ENCODE measurements around the gene UFSP1.
"Not testable (repeated sequence)": the region's sequence is repeated elsewhere in the genome, so short reads cannot be mapped to it uniquely, and the experiment has no call there.

The UFSP1 gene

GRCh38 chr7:100879685-100880261 lies 9.7 kb downstream of the UFSP1 start:
- no peak for DNase-seq

DNA sequence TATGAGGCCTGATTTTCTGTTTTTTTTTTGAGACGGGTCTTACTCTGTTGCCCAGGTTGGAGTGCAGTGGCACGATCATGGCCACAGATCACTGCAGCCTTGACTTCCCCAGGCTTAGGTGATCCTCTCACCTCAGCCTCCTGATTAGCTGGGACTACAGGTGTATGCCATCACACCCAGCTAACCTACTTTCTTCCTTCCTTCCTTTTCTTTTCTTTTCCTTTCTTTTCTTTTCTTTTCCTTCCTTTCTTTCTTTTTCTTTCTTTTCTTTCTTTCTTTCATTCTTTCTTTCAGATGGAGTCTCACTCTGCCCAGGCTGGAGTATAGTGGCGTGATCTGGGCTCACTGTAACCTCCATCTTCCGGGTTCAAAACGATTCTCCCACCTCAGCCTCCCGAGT lies 10.8 kb downstream of the UFSP1 start:
- no peak for DNase-seq

GRCh38 chr7:100878013-100878412 lies 11.5 kb downstream of the UFSP1 start:
- no peak for DNase-seq

DNA sequence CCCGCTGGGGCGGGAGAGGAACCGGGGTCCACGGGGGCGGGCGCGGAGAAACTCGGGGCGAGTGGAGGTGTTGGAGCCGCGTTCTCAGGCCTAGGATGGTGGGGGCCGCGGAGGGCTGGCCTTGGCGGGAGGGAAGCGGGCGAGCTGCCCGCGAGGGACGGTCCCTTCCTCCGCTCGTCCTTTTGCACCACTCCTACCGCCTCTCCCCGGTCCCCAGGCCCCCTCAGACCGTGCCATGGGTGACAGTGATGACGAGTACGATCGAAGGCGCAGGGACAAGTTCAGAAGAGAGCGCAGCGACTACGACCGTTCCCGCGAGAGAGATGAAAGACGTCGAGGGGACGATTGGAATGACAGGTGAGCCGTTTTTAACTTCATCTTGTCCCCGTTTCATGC lies 14.2 kb downstream of the UFSP1 start:
- DNase-seq: peak; percentile 48

DNA sequence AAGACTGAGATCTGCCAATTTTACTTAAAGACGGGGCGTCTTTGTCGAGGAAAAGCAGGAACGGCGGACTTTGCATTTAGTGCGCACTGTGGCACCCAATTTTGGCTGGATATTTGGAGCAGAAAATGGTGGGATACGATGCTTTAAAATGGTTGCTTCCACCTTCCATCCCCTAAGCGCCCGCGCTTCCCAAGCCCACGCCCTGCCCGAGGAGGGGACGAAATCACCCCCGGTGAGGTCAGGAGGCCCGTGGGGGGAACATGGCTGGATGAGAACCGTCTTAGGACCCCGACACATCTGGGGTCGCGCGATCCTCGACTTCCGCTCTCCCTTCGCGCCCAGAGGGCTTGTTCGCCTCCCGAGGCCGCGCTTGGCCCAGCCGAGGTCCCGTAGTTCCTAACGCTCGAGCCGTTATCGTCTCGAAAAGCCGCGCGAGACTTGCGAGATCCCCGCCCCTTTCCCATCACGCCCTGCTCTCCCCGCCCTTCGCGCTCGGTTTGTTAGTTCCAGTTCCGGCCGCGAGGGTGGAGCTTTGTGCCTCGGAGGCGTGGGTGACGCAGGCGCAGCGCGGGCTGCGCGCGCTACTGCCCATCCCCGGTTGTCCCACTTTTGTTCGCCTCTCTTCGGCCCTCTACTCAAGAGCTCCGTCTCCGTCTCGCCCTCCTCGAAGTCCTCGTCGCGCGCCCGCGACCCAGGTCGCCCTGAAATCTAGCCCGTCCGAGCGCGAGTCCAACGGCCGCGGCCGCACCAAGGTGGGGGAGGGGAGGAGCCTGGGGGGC lies 14.7 kb downstream of the UFSP1 start, which contains the start of gene SRRT:
SRRT (plus strand) TSS at position 527 of the 779 bp plus-strand sequence. CDS start 488 bp downstream, outside the sequence.
- peak; percentile 99 for DNase-seq

GRCh38 chr7:100874300-100874576 lies 15.3 kb downstream of the UFSP1 start:
- no peak for DNase-seq

DNA sequence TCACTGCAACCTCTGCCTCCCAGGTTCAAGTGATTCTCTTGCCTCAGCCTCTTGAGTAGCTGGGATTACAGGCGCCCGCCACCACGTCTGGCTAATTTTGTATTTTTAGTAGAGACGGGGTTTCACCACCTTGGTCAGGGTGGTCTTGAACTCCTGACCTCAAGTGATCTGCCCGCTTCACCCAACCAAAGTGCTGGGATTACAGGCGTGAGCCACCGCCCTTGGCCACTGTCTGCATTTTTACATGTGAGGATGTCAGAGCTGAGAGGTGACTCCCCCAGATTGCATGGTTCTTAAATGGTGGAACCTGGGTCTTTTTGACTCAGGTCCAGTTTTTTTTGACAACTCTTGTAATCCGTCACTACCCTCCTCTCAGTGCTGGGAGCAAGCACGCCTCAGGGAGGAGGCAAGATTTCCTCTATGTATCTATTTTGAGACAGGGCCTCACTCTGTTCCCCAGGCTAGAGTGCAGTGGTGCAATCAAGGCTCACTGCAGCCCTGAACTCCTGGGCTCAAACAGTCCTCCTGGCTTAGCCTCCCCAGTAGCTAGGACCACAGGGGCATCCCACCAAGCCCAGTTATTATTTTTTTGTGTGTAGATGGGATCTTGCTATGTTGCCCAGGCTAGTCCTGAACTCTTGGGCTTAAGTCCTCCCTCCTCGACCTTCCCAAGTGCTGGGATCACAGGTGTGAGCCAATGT lies 15.8 kb downstream of the UFSP1 start:
- DNase-seq: no peak

GRCh38 chr7:100867776-100868485 lies 21.6 kb downstream of the UFSP1 start:
- DNase-seq: no peak

DNA sequence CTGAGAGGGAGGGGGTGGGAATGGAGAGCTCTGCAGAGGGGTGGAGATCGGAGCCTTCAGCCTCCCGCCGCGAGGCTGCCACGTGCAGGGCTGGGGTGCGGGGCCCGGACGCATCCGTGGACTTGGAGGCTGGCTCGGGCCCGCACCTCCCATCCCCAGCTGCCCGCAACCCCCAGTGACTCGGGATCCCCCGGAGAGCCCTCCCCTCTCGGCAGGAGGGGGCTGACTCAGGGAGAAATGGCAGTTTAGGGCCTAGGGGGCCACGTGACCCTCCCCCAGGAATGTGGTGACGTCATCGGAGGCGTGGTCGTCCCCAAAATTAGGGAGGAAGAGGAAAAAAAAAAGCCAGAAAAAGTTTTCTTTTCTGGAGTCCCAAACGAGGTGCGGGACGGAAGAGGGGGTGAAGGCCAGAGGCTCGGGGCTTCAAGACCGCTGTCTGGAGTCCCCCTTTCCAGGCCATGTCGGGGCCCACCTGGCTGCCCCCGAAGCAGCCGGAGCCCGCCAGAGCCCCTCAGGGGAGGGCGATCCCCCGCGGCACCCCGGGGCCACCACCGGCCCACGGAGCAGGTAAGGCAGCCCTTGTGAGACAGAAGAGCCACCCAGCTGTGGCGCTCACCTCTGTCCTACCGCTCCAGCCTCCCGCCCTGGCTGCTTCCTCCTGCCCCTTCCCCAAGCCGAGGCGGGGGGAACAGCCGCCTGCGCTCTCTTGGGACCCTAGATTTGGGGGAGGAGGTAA lies 22.3 kb downstream of the UFSP1 start, which contains the start of gene TRIP6:
TRIP6 (plus strand) TSS at position 348 of the 736 bp plus-strand sequence; CDS start at position 459, 111 bp downstream.
- DNase-seq: peak; percentile 77

DNA sequence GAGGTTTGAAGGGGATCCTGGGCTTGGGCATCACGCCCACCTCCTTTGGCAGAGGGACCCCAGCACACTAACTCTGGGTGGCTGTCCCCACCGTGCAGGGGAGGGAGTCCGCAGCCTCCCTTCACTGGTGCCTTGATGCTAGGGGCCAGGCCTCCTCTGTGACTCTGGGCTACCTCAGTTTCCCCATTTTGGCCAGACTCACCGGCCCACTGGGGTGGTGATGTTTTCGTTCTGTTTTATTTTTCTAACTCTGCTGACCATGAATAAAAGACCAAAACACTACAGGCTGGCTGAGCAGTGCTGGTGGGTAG lies 22.8 kb downstream of the UFSP1 start:
- DNase-seq: no peak

GRCh38 chr7:100865938-100866728 lies 23.4 kb downstream of the UFSP1 start:
- peak; percentile 44 for DNase-seq

GRCh38 chr7:100865372-100865911 lies 24.1 kb downstream of the UFSP1 start:
- DNase-seq: no peak

DNA sequence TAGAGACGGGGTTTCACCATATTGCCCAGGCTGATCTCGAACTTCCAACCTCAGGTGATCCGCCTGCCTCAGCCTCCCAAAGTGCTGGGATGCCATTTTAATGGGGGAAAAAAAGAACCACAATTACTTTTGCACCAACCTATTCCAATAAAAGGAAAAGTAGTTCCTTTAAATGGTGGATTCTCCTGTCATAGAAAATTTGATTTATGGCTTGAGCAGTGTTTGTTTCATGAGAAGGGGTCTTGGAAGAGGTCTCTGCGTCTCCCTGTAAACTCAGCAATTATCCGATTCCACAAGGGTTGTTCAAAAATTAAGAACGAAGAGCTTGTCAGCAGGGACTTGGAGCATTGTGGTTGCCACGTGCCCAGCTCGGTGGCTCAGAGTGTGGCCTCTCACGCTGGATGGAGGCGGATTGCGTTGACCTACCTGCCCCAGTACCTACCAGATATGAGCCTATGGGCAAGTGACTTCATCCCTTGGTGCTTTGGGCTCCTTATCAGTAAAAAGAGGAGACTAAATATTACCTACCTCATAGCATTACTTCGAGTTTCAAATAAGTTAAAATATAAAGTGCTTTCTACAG lies 25.2 kb downstream of the UFSP1 start:
- DNase-seq: no peak

DNA sequence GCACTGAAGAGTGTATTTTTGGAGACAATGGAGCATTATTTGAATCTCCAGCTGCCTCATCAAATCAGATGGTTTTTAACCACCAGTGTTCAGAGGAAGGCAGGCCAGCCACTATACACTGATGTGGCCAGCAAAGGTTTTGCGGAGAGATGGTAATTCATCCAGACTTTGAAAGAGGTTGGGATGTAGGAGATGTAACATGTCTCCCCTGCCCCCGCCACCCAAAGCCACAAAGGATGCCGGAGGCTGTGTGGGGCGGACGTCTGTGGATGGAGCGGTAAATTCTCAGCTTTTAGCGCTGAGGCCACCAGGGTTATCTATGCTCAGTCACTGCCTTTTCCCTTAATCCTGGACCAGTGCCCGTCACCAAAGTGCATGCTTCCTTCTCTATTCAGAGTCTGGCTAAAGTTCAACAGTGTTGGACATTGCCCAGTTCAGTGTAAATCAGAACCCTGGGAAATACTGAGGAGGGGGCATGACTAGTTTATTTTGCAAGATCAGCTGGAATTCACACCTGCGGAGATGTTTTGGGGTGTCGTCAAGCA lies 26.0 kb downstream of the UFSP1 start:
- DNase-seq: no peak

DNA sequence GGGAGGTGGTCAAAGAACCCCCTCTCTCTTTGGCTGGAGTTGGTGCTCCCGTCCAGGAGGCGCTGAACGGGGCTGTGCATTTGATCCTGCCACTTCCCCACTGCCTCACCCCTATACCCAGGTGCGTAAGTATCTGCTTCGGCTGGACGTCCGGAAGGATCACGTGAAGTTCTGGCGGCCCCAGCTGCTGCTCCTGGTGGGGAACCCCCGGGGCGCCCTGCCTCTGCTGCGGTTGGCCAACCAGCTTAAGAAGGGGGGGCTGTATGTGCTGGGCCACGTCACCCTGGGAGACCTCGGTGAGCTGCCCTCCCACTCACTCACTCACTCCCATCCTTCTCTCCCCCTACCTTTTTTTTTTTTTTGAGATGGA lies 27.9 kb downstream of the UFSP1 start:
- DNase-seq: no peak

GRCh38 chr7:100860702-100861615 lies 28.6 kb downstream of the UFSP1 start:
- DNase-seq: no peak

DNA sequence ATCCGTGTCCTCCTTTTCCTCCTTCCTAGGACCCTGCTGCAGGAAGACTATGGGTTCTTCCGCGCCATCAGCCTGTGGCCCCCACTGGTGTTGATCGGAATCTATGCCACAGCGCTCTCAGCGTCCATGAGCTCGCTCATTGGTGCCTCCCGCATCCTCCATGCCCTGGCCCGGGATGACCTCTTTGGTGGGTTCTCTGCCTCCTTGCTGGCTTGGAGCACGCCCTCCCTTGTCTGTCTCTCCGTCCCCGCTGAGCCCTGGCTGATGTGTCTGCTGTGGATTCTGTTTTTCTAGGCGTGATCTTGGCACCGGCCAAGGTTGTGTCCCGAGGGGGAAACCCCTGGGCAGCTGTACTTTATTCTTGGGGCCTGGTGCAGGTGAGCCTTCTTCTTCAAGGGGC lies 29.7 kb downstream of the UFSP1 start:
- no peak for DNase-seq

DNA sequence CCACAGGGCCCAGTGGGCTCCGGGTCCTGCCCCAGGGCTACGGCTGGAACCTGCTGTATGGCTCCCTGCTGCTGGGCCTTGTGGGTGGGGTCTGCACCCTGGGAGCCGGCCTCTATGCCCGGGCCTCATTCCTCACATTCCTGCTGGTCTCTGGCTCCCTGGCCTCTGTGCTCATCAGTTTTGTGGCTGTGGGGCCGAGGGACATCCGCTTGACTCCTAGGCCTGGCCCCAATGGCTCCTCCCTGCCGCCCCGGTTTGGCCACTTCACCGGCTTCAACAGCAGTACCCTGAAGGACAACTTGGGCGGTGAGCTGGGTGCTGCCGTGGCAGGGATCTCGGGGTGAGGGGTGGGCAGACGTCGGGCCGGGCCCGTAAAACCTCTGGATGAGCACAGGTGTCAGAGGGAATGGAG lies 32.6 kb downstream of the UFSP1 start:
- no peak for DNase-seq

- no peak for DNase-seq
These were observed 34.0 kb downstream of the UFSP1 start for GRCh38 chr7:100855515-100855914.

GRCh38 chr7:100854899-100855298 lies 34.6 kb downstream of the UFSP1 start:
- DNase-seq: not testable (repeated sequence)
